AG10803 (cell line): ENCODE results near the gene STMND1.
"Not testable (repeated sequence)": the region's sequence is repeated elsewhere in the genome, so short reads cannot be mapped to it uniquely, and the experiment has no call there.

Experiments
- DNase-seq: peaks from one replicate; pipeline ENCODE4 v3.0.0; 2010; ENCODE audit warnings: low read depth
- H3K4me3 ChIP-seq: 2 replicates; pipeline ENCODE4 v1.5.1; 2011; ENCODE audit warnings: mild to moderate bottlenecking, low read length, control low read depth
- CTCF ChIP-seq: conservative IDR thresholded peaks from 2 replicates; pipeline ENCODE4 v1.5.1; 2011; ENCODE audit warnings: mild to moderate bottlenecking, low read length, control low read depth, inconsistent platforms

Gene STMND1

DNA sequence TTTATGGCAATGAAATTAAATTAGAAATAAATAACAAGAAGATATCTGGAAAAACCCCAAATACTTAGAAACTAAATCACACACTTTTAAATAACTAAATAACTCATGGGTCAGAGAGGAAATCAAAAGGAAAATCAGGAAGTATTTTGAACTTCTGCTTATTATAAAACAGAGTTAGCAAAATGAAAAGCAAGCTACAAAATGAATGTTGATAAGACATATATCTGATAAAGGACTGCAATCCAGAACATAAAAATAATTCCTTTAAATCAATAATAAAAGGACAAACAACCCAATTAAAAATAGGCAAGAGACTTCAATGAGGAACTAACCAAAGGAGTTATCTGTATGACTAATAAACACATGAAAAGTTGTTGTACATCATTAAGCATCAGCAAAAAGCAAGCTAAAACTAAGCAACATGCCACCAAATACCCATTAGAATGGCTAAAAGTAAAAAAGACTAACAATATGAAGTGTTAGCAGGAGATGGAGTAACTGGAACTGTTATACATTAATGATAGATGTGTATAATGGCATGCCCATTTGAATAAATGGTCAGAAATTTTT lies 38.9 kb upstream of the STMND1 start:
- DNase-seq: no peak
- TF ChIP-seq CTCF: no peak
- H3K4me3 ChIP-seq: no peak overlapping the region

GRCh38 chr6:17064975-17065374 lies 36.9 kb upstream of the STMND1 start:
- no peak for DNase-seq

GRCh38 chr6:17066610-17067009 lies 35.2 kb upstream of the STMND1 start:
- no peak for DNase-seq
- TF ChIP-seq CTCF: no peak
- no peak overlapping the region for H3K4me3 ChIP-seq

More at GRCh38 chr6:17064975-17065374, 36.9 kb upstream of the STMND1 start:
- no peak for TF ChIP-seq CTCF
- no peak overlapping the region for H3K4me3 ChIP-seq

DNA sequence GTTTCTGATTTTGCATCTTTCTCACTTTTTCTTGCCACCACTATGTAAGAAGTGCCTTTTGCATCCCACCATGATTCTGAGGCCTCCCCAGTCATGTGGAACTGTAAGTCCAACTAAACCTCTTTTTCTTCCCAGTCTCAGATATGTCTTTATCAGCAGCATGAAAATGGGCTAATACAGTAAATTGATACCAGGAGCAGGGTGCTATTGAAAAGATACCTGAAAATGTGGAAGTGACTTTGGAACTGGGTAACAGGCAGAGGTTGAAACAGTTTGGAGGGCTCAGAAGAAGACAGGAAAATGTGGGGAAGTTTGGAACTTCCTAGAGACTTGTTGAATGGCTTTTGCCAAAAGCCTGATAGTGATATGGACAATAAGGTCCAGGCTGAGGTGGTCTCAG lies 32.9 kb upstream of the STMND1 start:
- DNase-seq, H3K4me3 ChIP-seq: not testable (repeated sequence)

GRCh38 chr6:17070400-17070799 lies 31.4 kb upstream of the STMND1 start:
- not testable (repeated sequence) for DNase-seq, H3K4me3 ChIP-seq

- DNase-seq, H3K4me3 ChIP-seq: not testable (repeated sequence)
Measured at GRCh38 chr6:17073596-17073995, 28.3 kb upstream of the STMND1 start.

DNA sequence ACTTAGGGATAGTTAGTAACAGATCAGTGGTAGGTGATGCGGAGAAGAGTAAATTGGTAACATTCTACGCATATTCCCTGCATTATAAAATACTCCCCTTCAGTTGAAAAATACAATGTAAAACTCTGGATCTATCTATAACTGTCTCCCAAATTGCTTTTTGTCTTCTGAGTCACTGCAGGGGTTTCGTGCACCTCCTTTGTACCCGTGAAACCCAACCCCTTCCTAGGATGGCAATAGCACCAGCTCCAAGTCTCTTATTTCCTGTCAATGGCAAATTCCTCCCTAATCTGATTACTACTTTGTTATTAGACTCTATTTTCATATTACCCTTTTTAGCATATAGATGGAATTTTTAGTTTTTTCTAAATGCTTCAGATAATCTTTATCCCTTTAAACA lies 20.6 kb upstream of the STMND1 start:
- no peak for DNase-seq
- TF ChIP-seq CTCF: no peak
- H3K4me3 ChIP-seq: no peak overlapping the region

- no peak for TF ChIP-seq CTCF
- no peak overlapping the region for H3K4me3 ChIP-seq
- no peak for DNase-seq
Measured at GRCh38 chr6:17081860-17082508, 19.9 kb upstream of the STMND1 start.

GRCh38 chr6:17083397-17083796 lies 18.5 kb upstream of the STMND1 start:
- no peak for TF ChIP-seq CTCF
- no peak overlapping the region for H3K4me3 ChIP-seq
- DNase-seq: no peak
